MCF 10A (cell line): Measurements from ENCODE around the gene INAFM2. TPM values are rescaled to one million over a fixed set of nuclear protein-coding genes. Genes with fewer than 3 reads are reported as not detected.

ENCODE experiments used
- BruUV-seq: library from RNA; stranded (reverse); fragments of 400-500 nt; replicated peaks from 2 replicates; lab custom pipeline; 2021; lab: Mats Ljungman, UMichigan
- CTCF ChIA-PET: fragments of 300-600 bp; sonication (Branson Sonifier 250); formaldehyde crosslinking; extraction: SDS; loops from one replicate; lab custom pipeline; 2021; ENCODE audit warnings: antibody characterized with exemption, inconsistent platforms; lab: Yijun Ruan, JAX
- POLR2A ChIA-PET: fragments of 300-600, 350-650 bp; sonication (Branson Sonifier 250); formaldehyde crosslinking; extraction: SDS; loops from one replicate; lab custom pipeline; 2020; ENCODE audit warnings: antibody characterized with exemption, inconsistent platforms; lab: Yijun Ruan, JAX
- DNase-seq: peaks from one replicate; pipeline ENCODE4 v3.0.0-alpha.2; 2018; ENCODE audit not compliant: unreplicated experiment
- H3K27ac Mint-ChIP-seq: one replicate; pipeline ENCODE4 v1.8.0; 2022; ENCODE audit warnings: mild to moderate bottlenecking, low read depth, mixed read lengths; ENCODE audit not compliant: unreplicated experiment
- H3K27me3 Mint-ChIP-seq: one replicate; pipeline ENCODE4 v1.8.0; 2022; ENCODE audit warnings: mixed read lengths; ENCODE audit not compliant: insufficient read depth, unreplicated experiment
- H3K36me3 Mint-ChIP-seq: one replicate; pipeline ENCODE4 v1.8.0; 2022; ENCODE audit warnings: mild to moderate bottlenecking, moderate library complexity, mixed read lengths; ENCODE audit not compliant: insufficient read depth, unreplicated experiment
- H3K4me1 Mint-ChIP-seq: one replicate; pipeline ENCODE4 v1.8.0; 2022; ENCODE audit warnings: mixed read lengths; ENCODE audit not compliant: insufficient read depth, unreplicated experiment
- H3K4me3 Mint-ChIP-seq: one replicate; pipeline ENCODE4 v1.8.0; 2022; ENCODE audit warnings: mild to moderate bottlenecking, moderate library complexity, mixed read lengths; ENCODE audit not compliant: unreplicated experiment
- H3K9me3 Mint-ChIP-seq: one replicate; pipeline ENCODE4 v1.8.0; 2022; ENCODE audit warnings: mixed read lengths; ENCODE audit not compliant: unreplicated experiment
- intact Hi-C: fragments of 100-400 bp; cut with micrococcal nuclease; formaldehyde crosslinking; loops from 2 replicates; pipeline ENCODE4 v1.14.1; 2022
- total RNA-seq: library from RNA; stranded (reverse); gene quantifications from 2 replicates; pipeline ENCODE4 v1.2.3, GENCODE V29; 2022
- TF ChIP-seq, protein P1 (sequence below): fragments of 200-600 bp; IDR thresholded peaks from one replicate; pipeline ENCODE4 v1.8.0; 2022; ENCODE audit warnings: antibody characterized with exemption, mild to moderate bottlenecking; ENCODE audit not compliant: unreplicated experiment

Gene INAFM2
- total RNA-seq, 1 experiment from 2014 or later, result 15.7 TPM

DNA sequence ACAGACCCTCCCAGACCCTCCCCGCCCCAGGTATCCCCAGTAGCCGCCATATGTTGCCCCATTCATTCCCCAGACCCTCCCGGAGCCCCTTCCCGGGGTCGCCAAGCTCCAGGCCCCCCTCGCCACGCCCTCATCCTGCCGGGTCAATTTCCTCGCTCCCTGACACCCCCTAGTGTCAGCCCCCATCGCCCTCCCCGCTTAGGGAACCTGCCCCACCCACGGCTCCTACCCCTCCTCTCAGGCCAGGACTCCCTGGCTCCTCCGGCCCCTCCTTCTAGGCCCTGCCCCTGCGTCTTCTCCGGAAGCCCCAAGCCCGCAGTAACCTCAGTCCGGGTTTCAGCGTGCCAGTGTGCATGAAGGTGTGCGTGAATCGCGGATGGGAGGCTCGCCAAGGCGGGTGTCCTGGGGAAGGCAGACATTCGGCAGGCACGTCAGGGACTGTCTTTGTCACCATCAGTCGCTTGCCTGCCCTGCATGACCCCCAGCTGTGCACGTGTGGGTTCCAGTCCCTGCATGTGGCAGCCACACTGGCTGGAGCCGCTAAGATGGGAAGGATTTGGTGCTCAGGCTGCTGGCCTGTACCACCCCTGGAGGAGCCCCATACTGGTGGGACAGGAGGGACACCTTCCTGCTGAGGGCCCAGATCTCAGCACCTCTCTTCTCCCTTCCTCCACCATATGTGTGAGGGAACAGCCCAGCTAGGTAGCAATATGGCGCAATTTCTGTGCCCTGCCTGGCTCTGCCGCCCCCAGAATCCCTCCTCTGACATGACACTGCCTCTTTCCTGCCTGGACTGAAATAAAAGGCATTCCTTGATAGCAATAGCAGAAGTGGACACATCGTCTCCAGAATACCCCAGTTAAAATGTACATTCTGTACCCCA lies 35.2 kb downstream of the INAFM2 start:
- no peaks in the 10 kb centered on the region for H3K9me3 Mint-ChIP-seq
- H3K27me3 Mint-ChIP-seq, result no peaks in the 10 kb centered on the region
- ChIA-PET POLR2A (interaction anchor here (1.2 kb wide), 1 partner anchor 16 kb away, joined by 3 read pairs; no protein-coding TSS in a partner anchor), CTCF (interaction anchor here (0.7 to 6.8 kb wide), 4 partner anchors 10 to 119 kb away, joined by 3 to 38 read pairs (median 9); no protein-coding TSS in a partner anchor)
- intact Hi-C loops, result no loop called here
- no peaks in the 10 kb centered on the region for H3K4me1 Mint-ChIP-seq
- peak overlapping the region; percentile 73 for H3K4me3 Mint-ChIP-seq
- no peak for DNase-seq
- H3K36me3 Mint-ChIP-seq, result peaks cover 13% of the 10 kb centered on the region
- BruUV-seq, result no TSS peak
- H3K27ac Mint-ChIP-seq, result no peak overlapping the region
- TF ChIP-seq, protein P1, sequence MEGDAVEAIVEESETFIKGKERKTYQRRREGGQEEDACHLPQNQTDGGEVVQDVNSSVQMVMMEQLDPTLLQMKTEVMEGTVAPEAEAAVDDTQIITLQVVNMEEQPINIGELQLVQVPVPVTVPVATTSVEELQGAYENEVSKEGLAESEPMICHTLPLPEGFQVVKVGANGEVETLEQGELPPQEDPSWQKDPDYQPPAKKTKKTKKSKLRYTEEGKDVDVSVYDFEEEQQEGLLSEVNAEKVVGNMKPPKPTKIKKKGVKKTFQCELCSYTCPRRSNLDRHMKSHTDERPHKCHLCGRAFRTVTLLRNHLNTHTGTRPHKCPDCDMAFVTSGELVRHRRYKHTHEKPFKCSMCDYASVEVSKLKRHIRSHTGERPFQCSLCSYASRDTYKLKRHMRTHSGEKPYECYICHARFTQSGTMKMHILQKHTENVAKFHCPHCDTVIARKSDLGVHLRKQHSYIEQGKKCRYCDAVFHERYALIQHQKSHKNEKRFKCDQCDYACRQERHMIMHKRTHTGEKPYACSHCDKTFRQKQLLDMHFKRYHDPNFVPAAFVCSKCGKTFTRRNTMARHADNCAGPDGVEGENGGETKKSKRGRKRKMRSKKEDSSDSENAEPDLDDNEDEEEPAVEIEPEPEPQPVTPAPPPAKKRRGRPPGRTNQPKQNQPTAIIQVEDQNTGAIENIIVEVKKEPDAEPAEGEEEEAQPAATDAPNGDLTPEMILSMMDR, result no peak

- no peak for DNase-seq
- CTCF ChIA-PET, result interaction anchor here (0.5 to 6.8 kb wide), 5 partner anchors 8 to 86 kb away, joined by 3 to 38 read pairs (median 4); no protein-coding TSS in a partner anchor
- Mint-ChIP-seq H3K27me3 (no peaks in the 10 kb centered on the region), H3K9me3 (no peaks in the 10 kb centered on the region), H3K4me3 (no peak overlapping the region), H3K4me1 (no peaks in the 10 kb centered on the region), H3K27ac (no peak overlapping the region), H3K36me3 (peaks cover 13% of the 10 kb centered on the region)
- POLR2A ChIA-PET, result interaction anchor here (0.5 to 1.5 kb wide), 4 partner anchors 11 to 42 kb away, joined by 4 read pairs; partner anchors contain the start of gene CCDC9B
- intact Hi-C loops, result no loop called here
- no TSS peak for BruUV-seq
- TF ChIP-seq, protein P1, result no peak
Measured at GRCh38 chr15:40360015-40360414, 36.5 kb downstream of the INAFM2 start.

GRCh38 chr15:40361640-40362039 lies 38.1 kb downstream of the INAFM2 start:
- TF ChIP-seq, protein P1, result no peak
- no peaks in the 10 kb centered on the region for H3K9me3 Mint-ChIP-seq
- ChIA-PET POLR2A (no interaction called here), CTCF (interaction anchor here (0.6 to 1.1 kb wide), 2 partner anchors 17 to 62 kb away, joined by 3 to 4 read pairs; no protein-coding TSS in a partner anchor)
- peaks cover 13% of the 10 kb centered on the region for H3K36me3 Mint-ChIP-seq
- no peak for DNase-seq
- H3K4me3 Mint-ChIP-seq, result no peak overlapping the region
- BruUV-seq, result no TSS peak
- no peaks in the 10 kb centered on the region for H3K4me1 Mint-ChIP-seq
- no peaks in the 10 kb centered on the region for H3K27me3 Mint-ChIP-seq
- no peak overlapping the region for H3K27ac Mint-ChIP-seq
- intact Hi-C loops, result no loop called here

- ChIA-PET POLR2A (no interaction called here), CTCF (interaction anchor here (0.7 to 8.1 kb wide), 5 partner anchors 20 to 91 kb away, joined by 3 to 112 read pairs (median 4); partner anchors contain the start of gene CCDC9B)
- Mint-ChIP-seq H3K9me3 (no peaks in the 10 kb centered on the region), H3K27me3 (no peaks in the 10 kb centered on the region), H3K27ac (no peak overlapping the region), H3K4me3 (no peak overlapping the region), H3K4me1 (peaks cover 6% of the 10 kb centered on the region), H3K36me3 (peaks cover 7% of the 10 kb centered on the region)
- DNase-seq, result no peak
- TF ChIP-seq, protein P1, result no peak
- no TSS peak for BruUV-seq
- intact Hi-C loops, result no loop called here
Measured at GRCh38 chr15:40363611-40364010, 40.1 kb downstream of the INAFM2 start.
